ENCODE results near the gene ASPDH.

Gene ASPDH

GRCh38 chr19:50513746-50514345, at the start of gene ASPDH:
Gene ASPDH, minus strand, starts transcription at chr19:50513913. Its CDS starts 90 bp downstream, at chr19:50513823.
- no peak for DNase-seq

- DNase-seq = no peak
Measured at GRCh38 chr19:50562996-50563395, 49.3 kb upstream of the ASPDH start.

GRCh38 chr19:50562329-50562728, 48.6 kb upstream of the ASPDH start:
- no peak for DNase-seq

GRCh38 chr19:50559636-50560035, 45.9 kb upstream of the ASPDH start:
- no peak for DNase-seq

- DNase-seq = no peak
Measured at GRCh38 chr19:50558449-50558848, 44.7 kb upstream of the ASPDH start.

- no peak for DNase-seq
Measured at GRCh38 chr19:50558039-50558438, 44.3 kb upstream of the ASPDH start.

- no peak for DNase-seq
Measured at GRCh38 chr19:50557009-50557613, 43.4 kb upstream of the ASPDH start.

- peak; percentile 79 for DNase-seq
Measured at GRCh38 chr19:50556282-50557008, 42.7 kb upstream of the ASPDH start.

GRCh38 chr19:50555450-50556281, 42.0 kb upstream of the ASPDH start:
- no peak for DNase-seq

- DNase-seq = no peak
Measured at GRCh38 chr19:50555033-50555432, 41.3 kb upstream of the ASPDH start.

GRCh38 chr19:50554212-50554611, 40.5 kb upstream of the ASPDH start:
- DNase-seq = no peak

- no peak for DNase-seq
Measured at GRCh38 chr19:50553134-50553703, 39.5 kb upstream of the ASPDH start.

GRCh38 chr19:50552540-50552939, 38.8 kb upstream of the ASPDH start:
- no peak for DNase-seq

- DNase-seq = no peak
Measured at GRCh38 chr19:50551715-50552187, 38.0 kb upstream of the ASPDH start.

- DNase-seq = no peak
Measured at GRCh38 chr19:50551034-50551714, 37.5 kb upstream of the ASPDH start.

- DNase-seq = no peak
Measured at GRCh38 chr19:50550594-50550966, 36.9 kb upstream of the ASPDH start.

GRCh38 chr19:50549927-50550593, 36.3 kb upstream of the ASPDH start:
- DNase-seq = no peak

- no peak for DNase-seq
Measured at GRCh38 chr19:50549059-50549926, 35.6 kb upstream of the ASPDH start.

GRCh38 chr19:50548191-50549058, 34.7 kb upstream of the ASPDH start:
- DNase-seq = no peak
